Measurements from ENCODE around the gene CC2D2B.
"Not testable (repeated sequence)": the region's sequence is repeated elsewhere in the genome, so short reads cannot be mapped to it uniquely, and the experiment has no call there.

Gene CC2D2B

GRCh38 chr10:96017191-96017687 lies 109.5 kb downstream of the CC2D2B start:
- DNase-seq (ENCODE audit: low read depth): peak; percentile 10

- DNase-seq (ENCODE audit: low read depth): no peak
Measured at GRCh38 chr10:96021332-96021731, 113.6 kb downstream of the CC2D2B start.

- DNase-seq (ENCODE audit: low read depth): no peak
Measured at GRCh38 chr10:96022739-96023138, 115.0 kb downstream of the CC2D2B start.

GRCh38 chr10:96023168-96023567 lies 115.4 kb downstream of the CC2D2B start:
- DNase-seq (ENCODE audit: low read depth): no peak

- DNase-seq (ENCODE audit: low read depth): no peak
Measured at GRCh38 chr10:96025566-96025965, 117.8 kb downstream of the CC2D2B start.

GRCh38 chr10:96034625-96035024 lies 126.8 kb downstream of the CC2D2B start:
- DNase-seq (ENCODE audit: low read depth): no peak

- DNase-seq (ENCODE audit: low read depth): no peak
Measured at GRCh38 chr10:96038476-96039387, 131.0 kb downstream of the CC2D2B start.

- DNase-seq (ENCODE audit: low read depth): no peak
Measured at GRCh38 chr10:96041146-96041545, 133.4 kb downstream of the CC2D2B start.

GRCh38 chr10:96043033-96043892 lies 135.5 kb downstream of the CC2D2B start, which contains the start of gene CCNJ:
CCNJ (plus strand) TSS chr10:96043583; CDS start chr10:96044394, 811 bp downstream.
- peak; percentile 37 for DNase-seq (ENCODE audit: low read depth)

- DNase-seq (ENCODE audit: low read depth): no peak
Measured at GRCh38 chr10:96043893-96044715, 136.3 kb downstream of the CC2D2B start.

GRCh38 chr10:96044736-96045135 lies 137.0 kb downstream of the CC2D2B start:
- DNase-seq (ENCODE audit: low read depth): no peak

GRCh38 chr10:96046546-96046945 lies 138.8 kb downstream of the CC2D2B start:
- DNase-seq (ENCODE audit: low read depth): no peak

GRCh38 chr10:96047004-96047649 lies 139.4 kb downstream of the CC2D2B start:
- no peak for DNase-seq (ENCODE audit: low read depth)

- not testable (repeated sequence) for DNase-seq (ENCODE audit: low read depth)
Measured at GRCh38 chr10:96047925-96048324, 140.2 kb downstream of the CC2D2B start.

GRCh38 chr10:96049340-96049739 lies 141.6 kb downstream of the CC2D2B start:
- no peak for DNase-seq (ENCODE audit: low read depth)

GRCh38 chr10:96053985-96054384 lies 146.2 kb downstream of the CC2D2B start:
- no peak for DNase-seq (ENCODE audit: low read depth)

- no peak for DNase-seq (ENCODE audit: low read depth)
Measured at GRCh38 chr10:96056787-96057186, 149.0 kb downstream of the CC2D2B start.

GRCh38 chr10:96061232-96061631 lies 153.5 kb downstream of the CC2D2B start:
- DNase-seq (ENCODE audit: low read depth): no peak

GRCh38 chr10:96072674-96073073 lies 164.9 kb downstream of the CC2D2B start:
- DNase-seq (ENCODE audit: low read depth): no peak

- DNase-seq (ENCODE audit: low read depth): no peak
Measured at GRCh38 chr10:96073722-96074121, 165.9 kb downstream of the CC2D2B start.

GRCh38 chr10:96074776-96075175 lies 167.0 kb downstream of the CC2D2B start:
- DNase-seq (ENCODE audit: low read depth): no peak

All from GM04503 (cell line).